ENCODE results near the gene CORO2B.
A peak's percentile ranks its signal among the peaks of the same experiment; 100 is the strongest.

The CORO2B gene

DNA sequence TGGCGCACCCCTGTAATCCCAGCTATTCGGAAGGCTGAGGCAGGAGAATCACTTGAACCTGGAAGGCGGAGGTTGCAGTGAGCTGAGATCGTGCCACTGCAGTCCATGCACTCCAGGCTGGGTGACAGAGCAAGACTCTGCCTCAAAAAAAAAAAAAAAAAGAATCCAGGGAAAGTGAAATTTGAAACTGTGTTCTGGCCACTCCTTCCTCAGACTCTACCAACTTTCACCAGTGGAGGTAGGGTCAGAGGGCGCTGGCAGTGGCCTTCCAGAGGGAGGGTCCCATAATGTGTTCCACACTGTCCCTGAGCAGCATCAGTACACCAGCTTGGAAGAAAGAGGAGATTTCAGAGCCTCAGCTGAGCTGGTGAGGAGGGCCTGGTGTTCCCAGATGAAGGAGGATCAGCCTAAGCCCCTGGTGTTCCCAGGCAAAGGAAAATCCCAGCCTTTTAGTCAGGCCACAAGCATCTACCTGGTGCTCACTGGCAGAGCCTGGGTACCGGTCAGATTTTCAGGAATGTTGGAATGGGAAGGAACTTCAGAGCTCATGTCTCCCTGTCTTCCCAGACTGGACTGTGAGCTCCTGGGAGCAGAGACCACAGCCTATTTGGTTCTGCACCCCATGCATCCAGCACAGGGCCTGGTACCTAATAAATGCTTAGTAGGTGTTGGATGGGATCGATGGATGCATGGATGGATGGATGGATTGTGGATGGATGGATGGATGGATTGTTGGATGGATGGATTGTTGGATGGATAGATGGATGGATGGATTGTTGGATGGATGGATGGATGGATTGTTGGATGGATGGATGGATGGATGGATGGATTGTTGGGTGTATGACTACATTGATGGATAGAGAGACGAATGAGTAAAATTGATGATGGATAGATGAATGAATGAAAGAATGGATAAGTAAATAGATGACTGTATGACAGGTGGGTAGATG, 117.9 kb downstream of the CORO2B start:
- no peak for DNase-seq
- intact Hi-C loops (cut with DNase I): no loop called here

DNA sequence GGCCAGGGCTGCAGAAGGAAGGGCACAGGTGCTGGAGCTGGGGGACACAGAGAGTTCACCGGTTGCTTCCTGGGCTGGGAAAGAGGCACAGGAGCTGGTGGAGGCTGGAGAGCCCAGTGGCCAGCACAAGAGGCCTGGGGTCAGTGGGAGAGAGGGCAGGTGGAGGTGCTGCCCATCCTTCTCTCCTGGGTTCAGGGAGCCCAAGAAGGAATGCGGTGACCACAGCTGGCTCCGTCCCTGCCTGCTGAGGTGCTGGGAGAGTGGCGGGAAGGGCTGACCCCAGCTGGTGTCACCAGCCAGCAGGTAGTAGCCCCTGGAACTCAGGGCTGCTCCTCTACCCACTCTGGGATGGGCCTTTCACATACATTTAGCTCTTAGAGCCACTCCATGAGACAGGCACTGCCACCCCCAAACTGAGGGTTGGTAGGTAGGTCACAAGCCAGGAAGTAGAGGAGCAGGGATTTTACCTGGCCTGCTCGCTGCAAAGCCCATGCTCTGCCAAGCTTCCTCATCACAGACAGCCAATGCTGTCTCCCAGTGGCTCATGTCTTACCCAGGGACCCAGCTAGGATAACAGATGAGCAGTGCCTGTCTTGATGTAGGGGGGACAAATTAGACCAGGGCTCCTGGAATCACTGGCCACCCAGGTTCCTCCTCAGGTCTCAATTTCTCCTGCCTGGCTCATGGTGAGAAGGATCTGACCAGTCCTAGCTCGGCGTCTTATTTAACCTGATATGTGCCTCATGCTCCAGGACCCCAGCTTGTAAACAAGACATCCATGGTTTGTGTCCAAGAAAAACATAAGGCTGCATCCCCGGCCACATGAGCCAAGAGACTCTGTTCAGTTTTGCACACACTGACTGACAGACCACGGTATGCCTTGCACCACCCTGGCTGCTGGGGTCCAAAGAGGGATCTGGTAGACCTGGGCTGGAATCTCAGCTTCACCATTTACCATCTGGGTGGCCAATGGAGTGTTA, 119.2 kb downstream of the CORO2B start:
- no peak for DNase-seq
- intact Hi-C loops (cut with DNase I): no loop called here

DNA sequence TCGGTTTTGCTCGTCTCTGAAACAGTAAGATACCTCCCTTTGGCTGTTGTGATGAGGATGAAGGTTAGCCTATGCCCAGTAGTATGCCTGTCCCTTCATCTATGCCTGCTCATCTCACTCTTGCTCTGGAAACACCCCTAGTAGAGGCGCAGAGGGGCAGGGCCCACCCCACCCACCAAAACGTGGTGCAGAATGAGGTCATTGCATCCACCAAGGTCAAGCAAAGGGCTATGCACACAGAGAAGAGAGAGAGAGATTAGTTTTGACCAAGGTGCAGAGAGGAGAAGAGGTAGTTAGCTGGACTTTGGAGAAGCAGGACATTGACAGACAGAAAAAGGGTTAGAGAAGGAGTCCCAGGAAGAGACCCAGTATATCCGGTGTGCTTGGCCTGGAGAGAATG, 119.9 kb downstream of the CORO2B start:
- no peak for DNase-seq
- intact Hi-C loops (cut with DNase I): no loop called here

DNA sequence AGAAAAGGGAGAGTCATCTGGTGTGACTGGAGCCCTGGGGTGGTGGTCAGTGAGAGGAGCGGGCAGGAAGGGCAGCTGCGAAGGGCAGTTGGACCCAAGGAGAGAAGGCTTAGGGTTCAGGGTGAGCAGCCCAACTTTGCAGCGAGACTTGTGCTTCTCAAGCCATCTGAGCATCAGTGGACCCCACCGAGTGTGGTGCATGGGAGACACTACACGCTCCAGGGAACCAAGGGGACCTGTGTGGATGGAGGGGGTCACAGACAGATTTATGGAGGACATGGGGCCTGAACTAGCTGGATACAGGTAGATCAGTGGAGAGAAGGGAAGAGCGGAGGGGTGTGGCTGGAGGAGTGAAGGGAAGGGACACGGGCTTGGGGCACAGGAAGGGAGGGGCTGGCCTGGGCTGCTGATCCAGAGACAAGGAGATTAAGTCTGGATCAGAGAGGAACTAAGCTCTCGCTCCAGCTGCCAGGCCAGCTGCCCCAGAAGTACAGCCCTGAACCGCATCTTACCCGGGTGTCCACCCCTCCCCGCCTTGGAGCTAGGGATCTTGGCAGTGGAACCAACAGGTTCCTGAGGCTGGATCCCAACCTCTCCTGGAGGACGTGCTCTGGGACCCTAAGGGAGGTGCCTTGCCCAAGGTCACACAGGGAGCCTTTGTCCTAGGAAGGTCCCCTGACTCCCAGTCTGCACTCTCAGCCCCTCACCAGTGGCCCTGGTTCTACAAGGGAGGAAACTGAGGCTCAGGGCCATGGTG, 120.5 kb downstream of the CORO2B start:
- peak in 2 of 42 donors; percentile 24 to 32 for DNase-seq
- intact Hi-C loops (cut with DNase I): no loop called here

DNA sequence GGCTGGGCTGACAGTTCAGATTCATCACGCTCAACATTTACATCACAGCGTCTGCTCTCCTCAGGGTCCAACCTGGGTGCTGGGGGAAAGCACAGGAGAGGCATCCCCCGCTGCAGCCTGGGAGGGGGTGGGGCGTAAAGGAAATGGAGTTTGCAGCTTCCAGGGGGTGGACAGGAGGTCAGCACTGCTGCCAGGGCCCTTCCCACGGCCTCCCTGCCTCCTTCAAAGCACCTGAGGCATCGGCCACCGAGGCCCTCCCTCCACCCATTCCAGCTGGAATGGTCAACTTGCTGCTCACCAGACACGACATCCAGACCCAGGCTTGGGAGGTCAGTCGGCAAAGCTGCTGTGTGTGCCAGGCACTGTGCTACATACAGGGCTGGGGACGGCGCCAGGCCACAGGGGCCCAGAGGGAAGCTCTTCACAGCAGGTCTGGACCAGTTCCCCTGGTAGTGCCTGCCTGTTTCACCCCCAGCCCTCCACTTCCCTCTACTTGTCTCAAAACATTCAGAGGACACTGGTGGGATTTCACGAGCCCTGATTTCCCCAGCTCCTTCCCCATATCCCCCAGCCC, 121.2 kb downstream of the CORO2B start:
- intact Hi-C loops (cut with DNase I): no loop called here

DNA sequence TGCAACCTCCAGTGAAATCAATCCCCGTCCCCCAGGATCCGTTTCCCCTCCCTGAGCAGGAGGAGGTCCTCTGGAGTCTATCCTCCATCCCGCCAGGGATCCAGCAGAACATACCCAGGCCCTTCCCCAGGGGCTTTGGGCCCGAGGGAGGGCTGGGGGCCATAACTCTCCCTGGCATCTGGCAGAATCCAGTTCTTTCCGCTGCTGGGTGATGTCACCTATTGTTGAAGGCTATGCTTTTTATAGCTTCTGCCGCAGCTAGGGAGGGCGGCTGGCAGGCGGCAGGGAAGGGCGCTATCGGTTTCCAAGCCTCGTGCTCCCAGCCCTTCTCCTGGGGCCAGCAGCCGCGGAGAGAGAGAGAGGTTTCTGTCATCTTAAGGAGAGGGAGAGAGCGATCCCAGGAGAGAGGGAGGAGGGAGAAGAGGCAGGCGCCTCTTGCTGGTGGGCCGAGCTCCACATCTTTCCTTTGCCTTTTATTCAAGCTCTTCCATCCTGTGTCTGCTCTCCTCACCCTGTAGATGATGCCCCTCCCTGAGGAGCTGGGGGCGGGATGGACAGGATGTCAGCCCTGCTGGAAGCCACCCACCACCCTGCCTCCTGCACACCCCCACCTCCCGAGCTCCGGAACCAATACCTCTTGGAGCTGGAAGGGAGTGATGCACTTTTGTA, 121.8 kb downstream of the CORO2B start:
- peak; percentile 49 to 92 (median 80) for DNase-seq
- intact Hi-C loops (cut with DNase I): no loop called here

More for the DNA sequence above, 121.2 kb downstream of the CORO2B start:
- DNase-seq: peak in 39 of 42 donors; percentile 31 to 87 (median 58)

DNA sequence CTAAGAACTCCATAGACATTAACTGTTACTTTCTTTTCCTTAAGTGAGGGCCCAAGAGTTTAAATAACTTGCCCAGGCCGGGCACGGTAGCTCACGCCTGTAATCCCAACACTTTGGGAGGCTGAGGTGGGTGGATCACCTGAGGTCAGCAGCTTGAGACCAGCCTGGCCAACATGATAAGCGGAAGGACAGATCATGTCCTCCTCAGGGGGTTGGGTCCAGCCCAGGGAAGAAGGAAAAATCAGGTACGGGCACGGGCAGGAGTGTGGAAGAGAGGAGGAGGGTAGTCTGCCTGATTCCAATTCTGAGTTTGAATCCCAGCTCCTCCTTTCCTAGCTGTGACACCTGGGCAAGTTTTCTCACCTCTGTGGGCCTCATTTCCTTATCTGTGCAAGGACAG, 123.1 kb downstream of the CORO2B start:
- intact Hi-C loops (cut with DNase I): no loop called here
- DNase-seq: no peak

DNA sequence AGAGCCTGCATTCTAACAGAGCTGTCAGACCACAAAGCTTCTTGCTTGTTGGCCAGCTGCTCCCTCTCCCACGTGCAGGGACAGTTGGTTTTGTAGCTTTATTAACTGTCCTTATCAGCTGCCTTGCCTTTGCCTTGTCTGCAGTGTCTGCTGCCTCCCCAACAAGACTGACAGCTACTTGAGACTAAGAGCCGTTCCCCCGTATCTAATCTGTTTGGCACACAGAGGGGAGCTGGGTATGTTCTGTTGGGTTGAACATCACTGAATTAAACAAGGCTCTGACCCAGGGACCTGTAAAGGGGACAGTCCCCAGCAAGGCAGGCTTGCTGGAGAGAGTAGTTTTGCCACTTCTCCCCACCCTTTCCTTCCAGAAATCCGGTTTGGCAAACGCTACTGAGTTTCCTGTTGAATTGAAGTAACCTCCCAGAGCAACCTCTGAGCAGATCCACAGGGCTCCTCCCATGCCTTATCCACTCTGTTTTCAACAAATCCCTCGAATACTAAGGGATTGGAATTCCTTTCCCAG, 125.8 kb downstream of the CORO2B start:
- no peak for DNase-seq
- intact Hi-C loops (cut with DNase I): no loop called here

DNA sequence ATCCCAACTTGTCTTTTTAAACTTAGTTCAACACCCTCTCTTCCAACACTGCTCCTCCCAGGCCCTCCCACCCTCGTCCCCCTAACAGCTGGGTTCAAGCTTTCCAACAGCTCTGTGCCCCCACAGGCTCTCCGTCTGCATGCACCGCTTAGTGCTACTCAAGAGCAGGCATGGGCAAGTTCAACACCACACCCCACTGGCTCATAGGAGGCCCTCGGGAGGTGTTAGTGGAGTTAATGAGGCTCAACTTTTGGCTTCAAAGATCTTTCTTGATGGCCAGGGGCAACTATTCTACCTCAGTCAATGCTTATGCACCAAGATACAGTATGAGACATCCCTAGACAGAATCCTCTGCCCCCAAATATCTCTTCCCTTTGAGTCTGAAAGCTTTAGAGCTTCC, 127.5 kb downstream of the CORO2B start:
- intact Hi-C loops (cut with DNase I): no loop called here
- DNase-seq: no peak

DNA sequence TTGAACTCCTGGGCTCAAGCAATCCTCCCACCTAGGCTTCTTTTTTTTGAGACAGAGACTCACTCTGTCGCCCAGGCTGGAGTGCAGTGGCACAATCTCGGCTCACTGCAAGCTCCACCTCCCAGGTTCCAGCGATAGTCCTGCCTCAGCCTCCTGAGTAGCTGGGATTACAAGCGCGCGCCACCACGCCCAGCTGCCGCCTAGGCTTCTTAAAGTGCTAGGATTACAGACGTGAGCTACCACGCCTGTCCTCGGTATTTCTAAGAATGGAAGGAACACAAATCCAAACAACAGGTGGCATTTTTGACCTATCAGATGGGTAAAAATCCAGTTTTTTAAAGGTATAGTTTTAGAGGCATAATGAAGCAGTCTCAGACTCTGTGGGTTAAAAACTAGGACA, 128.1 kb downstream of the CORO2B start:
- no peak for DNase-seq
- intact Hi-C loops (cut with DNase I): no loop called here

DNA sequence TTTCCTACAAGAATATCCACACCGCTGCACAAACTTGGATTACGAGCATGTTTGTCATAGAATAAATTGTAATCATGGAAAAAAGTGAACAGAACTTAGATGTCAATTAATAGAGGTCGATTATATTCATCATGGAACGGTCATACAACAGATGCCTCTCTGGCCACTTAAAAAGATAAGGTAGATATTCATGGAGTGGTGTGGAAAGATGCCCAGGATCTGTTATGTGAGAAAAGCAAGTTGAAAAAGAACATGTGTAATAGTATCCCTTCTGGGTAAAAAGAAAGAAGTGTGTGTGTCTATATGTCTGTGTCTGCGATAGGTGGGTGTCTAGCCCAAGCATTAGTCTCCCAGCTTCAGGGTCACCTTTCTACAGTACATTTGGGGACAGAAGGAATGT, 128.6 kb downstream of the CORO2B start:
- intact Hi-C loops (cut with DNase I): no loop called here
- DNase-seq: no peak

DNA sequence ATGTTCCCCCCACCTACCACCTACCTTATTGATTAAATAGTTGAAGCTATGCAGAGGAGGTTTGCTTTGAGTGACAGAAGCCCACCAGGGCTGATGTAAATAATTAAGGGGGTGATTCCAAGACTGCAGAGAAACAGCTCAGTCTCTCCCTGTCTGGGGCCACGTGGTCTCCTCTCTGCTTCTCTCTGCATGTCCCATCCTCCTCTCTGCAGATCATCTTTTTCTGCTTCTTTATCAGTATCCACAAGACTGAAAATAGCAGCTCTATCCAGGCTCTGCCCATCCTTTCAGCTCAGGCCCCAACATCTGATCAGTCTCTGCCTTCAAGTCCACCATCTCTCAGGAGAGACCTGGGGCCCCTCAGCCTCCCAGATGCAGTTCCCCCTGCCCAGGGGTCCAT, 131.1 kb downstream of the CORO2B start:
- DNase-seq: peak in 16 of 42 donors; percentile 24 to 67 (median 40)
- intact Hi-C loops (cut with DNase I): no loop called here

DNA sequence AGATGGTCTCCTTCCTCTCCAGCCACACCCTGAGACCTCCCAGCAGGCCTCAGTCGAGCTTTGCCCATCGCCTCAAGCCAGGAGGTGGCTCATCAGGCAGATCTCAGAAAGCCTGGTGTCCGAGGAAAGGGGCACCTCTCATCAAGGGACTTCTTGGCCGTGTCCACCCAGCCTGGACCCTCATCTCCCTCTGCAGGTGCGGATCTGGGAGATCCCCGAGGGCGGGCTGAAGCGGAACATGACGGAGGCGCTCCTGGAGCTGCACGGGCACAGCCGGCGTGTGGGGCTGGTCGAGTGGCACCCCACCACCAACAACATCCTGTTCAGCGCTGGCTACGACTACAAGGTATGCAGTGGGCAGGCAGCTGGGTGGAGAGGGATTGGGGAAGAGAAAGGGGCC, 131.7 kb downstream of the CORO2B start:
- intact Hi-C loops (cut with DNase I): no loop called here
- no peak for DNase-seq

DNA sequence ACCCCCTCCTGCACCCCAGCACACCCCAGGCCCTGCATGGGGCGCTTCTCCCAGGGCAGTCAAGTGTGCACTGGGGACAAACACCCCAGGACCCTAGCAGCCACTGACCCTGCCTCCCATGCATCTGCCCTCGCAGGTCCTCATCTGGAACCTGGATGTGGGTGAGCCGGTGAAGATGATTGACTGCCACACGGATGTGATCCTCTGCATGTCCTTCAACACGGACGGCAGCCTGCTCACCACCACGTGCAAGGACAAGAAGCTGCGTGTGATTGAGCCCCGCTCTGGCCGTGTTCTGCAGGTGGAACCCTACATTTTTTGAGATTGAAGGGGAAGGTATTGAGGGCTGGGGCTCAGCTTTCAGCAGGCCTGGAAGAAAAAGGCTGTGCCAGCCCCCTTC, 132.6 kb downstream of the CORO2B start:
- no peak for DNase-seq
- intact Hi-C loops (cut with DNase I): no loop called here

DNA sequence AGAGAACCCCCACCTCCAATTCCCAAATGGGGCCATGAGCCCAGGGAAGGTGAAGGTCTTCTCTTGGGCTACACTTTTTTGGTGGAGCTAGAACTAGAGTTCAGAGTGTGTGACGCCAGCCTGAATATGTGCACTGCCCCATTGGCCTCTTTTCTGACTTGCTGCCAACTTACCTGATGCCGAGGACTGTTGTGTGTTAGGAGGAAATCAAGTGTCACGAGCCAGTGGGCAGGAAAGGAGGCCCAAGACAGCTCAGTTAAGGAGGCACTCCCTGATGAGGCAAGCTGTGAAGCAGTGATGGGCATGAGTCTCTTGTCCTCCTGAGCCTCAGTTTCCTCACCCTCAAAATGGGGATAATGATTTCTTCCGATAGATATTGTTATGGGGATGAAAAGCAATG, 134.1 kb downstream of the CORO2B start:
- no peak for DNase-seq
- intact Hi-C loops (cut with DNase I): no loop called here

DNA sequence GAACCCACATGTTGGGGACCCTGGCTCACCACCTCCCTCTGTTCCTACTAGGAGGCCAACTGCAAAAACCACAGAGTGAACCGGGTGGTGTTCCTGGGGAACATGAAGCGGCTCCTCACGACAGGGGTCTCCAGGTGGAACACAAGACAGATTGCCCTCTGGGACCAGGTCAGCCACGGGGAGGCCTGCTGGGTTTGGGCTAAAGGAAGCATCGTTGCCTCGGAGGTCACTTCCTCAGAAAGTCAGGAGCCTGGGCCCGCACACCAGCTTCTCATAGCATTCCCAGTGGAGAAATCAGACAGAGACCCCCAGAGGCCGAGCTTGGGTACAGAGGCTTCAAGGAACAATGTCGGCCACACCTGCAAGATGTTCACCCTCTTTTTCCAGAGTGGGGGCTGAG, 135.1 kb downstream of the CORO2B start:
- intact Hi-C loops (cut with DNase I): no loop called here
- DNase-seq: no peak

DNA sequence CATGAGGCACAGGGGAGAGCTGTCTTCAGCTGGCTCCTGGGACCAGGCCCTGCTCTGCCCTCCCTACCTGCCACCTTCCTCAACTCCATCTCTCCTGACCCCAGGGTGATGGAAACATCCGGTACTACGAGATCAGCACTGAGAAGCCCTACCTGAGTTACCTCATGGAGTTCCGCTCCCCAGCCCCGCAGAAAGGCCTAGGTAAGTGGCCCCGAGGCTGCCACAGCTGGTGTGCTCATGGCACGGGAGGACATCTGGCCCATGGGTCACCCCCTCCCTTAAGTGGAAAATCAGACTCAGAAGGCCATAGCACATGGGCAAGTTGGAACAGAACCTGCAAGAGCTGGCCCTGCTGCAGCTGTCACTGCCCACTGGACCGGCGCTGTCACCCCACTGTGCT, 136.3 kb downstream of the CORO2B start:
- intact Hi-C loops (cut with DNase I): no loop called here
- no peak for DNase-seq

DNA sequence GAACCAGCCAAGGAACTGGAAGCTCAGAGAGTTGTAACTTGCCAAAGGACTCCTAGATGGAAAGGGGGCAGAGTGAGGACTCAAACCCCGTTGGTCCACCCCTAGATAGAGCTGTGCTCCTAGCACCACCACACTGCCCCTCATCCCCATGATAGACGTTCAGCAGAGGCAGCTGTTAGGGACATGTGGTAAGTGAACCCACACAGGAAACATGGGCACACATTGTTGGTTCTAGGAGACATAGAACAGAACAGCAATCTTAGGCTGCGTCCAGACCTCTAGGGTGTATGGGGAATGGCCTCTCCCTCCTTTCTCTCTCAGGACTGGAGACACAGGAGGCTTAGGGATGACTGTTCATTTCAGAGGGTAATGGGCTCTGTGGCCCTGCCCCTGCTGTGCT, 139.2 kb downstream of the CORO2B start:
- intact Hi-C loops (cut with DNase I): no loop called here
- no peak for DNase-seq

All from head of caudate nucleus (tissue), 42 donors.